Measurements from ENCODE around the gene POPDC3. TPM values are rescaled to one million over a fixed set of nuclear protein-coding genes. Genes with fewer than 3 reads are reported as not detected.
A peak's percentile ranks its signal among the peaks of the same experiment; 100 is the strongest.
"Not testable (repeated sequence)": the region's sequence is repeated elsewhere in the genome, so short reads cannot be mapped to it uniquely, and the experiment has no call there.

Gene POPDC3
- total RNA-seq, 1 donor from 2014 or later: 50.1 TPM

GRCh38 chr6:105202486-105202885, 22.7 kb upstream of the POPDC3 start:
- ATAC-seq (ENCODE audit: poor library complexity): no peak
- DNase-seq: no peak
- intact Hi-C loops (cut with DNase I): no loop called here

DNA sequence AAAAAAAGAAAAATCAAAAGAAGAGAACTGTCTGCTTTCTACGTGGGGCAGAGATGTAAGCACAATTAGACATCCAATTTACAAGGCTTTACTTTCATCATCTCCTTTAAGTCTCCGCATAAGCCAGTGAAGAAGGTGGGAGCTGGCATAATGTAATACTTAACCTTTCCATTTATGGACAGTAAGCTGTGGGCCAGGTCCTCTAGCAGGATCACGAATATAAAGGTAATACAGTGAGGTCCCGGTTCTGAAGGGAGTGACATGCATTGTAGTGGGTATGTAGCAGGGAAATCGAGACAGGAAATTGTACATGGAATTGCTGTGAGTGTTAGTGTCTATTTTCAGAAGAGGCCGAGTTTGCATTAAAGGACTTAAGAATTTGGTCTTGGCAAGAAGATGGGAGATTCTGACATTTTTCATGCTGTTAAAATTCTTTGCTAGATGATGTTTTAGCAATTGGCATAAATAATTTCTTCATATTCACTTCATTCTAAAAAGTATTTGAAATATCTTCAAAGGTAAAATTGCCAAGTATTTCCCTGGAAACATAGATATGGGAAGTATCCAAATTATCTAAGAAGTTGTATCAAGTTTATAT, 20.4 kb upstream of the POPDC3 start:
- intact Hi-C loops (cut with DNase I): no loop called here
- DNase-seq: no peak
- peak; percentile 46 for ATAC-seq (ENCODE audit: poor library complexity)

- intact Hi-C loops (cut with DNase I): no loop called here
- DNase-seq (peak; percentile 81), ATAC-seq (ENCODE audit: poor library complexity) (peak; percentile 96)
Measured at GRCh38 chr6:105199711-105200110, 19.9 kb upstream of the POPDC3 start.

- no peak for ATAC-seq (ENCODE audit: poor library complexity)
- DNase-seq: no peak
- intact Hi-C loops (cut with DNase I): no loop called here
Measured at GRCh38 chr6:105196076-105196475, 16.3 kb upstream of the POPDC3 start.

DNA sequence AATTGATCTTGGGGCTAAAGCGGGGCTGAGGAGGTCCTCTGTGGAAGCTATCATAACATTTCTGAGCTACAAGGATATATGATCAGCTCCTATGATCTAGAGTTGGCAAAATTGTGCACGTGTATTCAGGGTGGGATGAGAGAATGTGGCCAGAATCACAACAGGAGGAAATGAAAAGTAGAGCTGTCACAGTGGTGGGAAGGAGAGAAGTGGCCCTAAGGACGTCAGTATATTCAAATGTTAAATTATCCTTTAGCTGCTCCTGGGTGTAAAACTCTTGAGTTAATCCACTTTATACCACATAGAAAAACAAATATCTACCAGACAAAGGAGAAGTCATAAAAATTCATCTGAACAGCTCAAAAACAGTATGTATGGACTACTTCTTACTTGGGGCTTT, 14.8 kb upstream of the POPDC3 start:
- DNase-seq: no peak
- intact Hi-C loops (cut with DNase I): no loop called here
- ATAC-seq (ENCODE audit: poor library complexity): no peak

DNA sequence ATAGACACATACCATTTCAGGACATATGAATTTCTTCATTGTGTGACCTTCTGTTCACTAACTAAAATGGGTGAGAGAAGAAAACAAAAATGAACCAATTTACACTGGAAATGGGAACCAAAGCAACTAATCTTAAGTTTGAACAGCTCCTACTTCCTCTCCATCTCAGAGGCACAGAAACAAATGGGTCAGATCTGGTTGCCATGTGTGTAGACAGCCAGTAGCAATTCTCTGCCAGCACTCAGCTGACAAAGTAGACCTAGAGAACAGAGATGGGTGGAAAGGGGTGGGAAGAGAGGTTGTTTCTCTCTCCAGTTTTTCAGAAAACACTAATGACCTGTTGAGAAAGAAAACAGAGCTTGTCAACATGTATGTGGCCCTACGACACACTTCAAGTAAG, 14.3 kb upstream of the POPDC3 start:
- DNase-seq (no peak), ATAC-seq (ENCODE audit: poor library complexity) (no peak)
- intact Hi-C loops (cut with DNase I): no loop called here

DNA sequence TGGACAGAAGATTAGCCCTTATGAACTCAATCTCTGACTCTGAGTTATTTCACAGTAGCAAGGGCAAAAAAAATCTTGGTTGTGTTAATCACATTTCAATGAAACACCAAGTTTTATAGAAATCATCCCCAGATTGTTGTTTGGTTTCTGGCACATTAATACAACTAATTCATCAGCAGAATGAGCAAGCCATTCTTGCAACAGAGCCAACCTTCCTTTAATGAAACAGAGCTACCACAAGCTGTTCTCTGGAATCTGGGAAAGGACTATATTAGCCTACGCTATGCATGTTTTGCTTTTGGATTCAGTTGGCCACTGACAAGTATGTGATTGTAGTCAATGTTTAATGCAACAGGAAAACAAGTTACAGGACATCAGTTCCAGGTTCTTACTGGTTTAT, 13.8 kb upstream of the POPDC3 start:
- DNase-seq: no peak
- intact Hi-C loops (cut with DNase I): no loop called here
- no peak for ATAC-seq (ENCODE audit: poor library complexity)

GRCh38 chr6:105192707-105193465, 13.1 kb upstream of the POPDC3 start:
- DNase-seq: no peak
- intact Hi-C loops (cut with DNase I): no loop called here
- no peak for ATAC-seq (ENCODE audit: poor library complexity)

GRCh38 chr6:105191351-105191750, 11.5 kb upstream of the POPDC3 start:
- ATAC-seq (ENCODE audit: poor library complexity) (no peak), DNase-seq (no peak)
- intact Hi-C loops (cut with DNase I): no loop called here

DNA sequence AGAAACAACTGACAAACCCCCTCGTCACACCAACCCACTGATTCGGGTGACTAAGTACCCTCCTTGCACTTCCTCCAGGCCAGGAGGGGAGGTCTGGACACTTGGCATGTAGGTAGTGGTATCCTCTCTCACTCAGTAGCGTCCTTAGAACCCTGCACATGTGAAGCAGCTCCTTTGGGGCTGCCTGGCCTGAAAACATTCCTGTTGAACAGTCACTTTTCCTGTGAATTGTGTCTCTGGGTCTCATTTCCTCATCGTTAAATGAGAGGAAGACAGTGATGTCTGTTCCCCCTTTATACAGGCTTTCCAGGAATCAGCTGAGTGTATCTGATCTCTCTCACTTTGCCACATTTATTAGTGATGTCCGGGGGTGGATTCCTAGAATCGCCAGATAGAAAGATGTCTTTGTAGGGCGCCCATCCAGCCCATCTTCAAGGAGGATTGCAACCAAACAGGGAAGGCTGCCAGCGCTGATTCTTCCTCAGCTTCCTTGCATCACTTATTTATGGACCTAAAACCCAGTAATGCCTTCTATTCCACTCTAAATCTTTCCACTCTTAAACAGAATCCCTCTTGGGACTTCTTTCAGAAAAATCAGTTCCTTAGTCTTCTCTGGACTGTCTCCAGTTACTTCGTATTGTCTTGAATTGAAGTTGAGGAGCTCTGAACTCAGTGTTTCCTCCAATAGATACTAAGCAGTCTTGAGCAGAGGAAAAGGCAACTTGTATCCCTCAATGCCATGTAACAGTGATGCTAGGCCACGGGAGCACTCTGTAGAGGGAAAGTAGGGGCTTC, 9.4 kb upstream of the POPDC3 start:
- ATAC-seq (ENCODE audit: poor library complexity): no peak
- intact Hi-C loops (cut with DNase I): no loop called here
- no peak for DNase-seq

DNA sequence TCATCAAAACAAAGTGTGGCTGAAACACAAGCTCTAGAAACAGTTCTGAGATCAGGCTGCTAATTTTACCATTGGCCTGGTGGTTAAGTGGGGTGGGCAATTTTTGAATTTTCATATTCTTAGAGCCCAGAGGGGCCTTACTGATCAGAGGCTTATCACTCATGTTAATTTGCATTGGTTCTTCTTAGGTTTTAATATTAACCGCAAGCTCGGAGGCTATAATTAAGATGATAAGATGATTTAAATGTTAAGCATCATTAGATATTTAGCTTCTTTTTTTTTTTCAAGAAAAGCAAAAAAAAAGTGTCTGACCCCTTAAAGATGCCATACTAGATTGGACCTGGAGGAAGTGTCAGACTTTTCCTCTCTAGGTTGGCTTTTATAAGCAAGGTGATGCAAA, 8.4 kb upstream of the POPDC3 start:
- intact Hi-C loops (cut with DNase I): no loop called here
- ATAC-seq (ENCODE audit: poor library complexity): no peak
- DNase-seq: no peak

GRCh38 chr6:105186576-105186975, 6.8 kb upstream of the POPDC3 start:
- DNase-seq (no peak), ATAC-seq (ENCODE audit: poor library complexity) (no peak)
- intact Hi-C loops (cut with DNase I): no loop called here

GRCh38 chr6:105184921-105185320, 5.1 kb upstream of the POPDC3 start:
- intact Hi-C loops (cut with DNase I): no loop called here
- DNase-seq (no peak), ATAC-seq (ENCODE audit: poor library complexity) (no peak)

- DNase-seq (no peak), ATAC-seq (ENCODE audit: poor library complexity) (no peak)
- intact Hi-C loops (cut with DNase I): no loop called here
Measured at GRCh38 chr6:105181981-105182515, 2.2 kb upstream of the POPDC3 start.

DNA sequence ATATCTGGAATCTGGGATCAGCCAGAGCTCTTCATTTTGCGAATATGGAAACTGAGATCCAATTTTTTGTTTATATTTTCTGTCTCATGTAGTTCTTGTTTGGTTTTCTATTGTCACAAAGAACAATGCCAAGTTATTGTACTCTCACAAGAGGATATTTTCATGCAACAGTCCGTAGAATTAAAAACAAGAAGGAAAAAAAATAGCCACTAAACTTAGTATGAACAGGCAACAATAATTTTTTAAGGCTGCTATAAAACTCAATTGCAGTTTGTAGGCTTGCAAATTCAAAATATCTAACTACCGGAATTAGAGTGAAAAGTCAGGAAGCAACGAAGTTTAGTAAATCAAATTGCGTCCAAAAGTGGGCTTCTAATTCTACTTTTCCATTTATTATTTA, 1.2 kb downstream of the POPDC3 start:
- intact Hi-C loops (cut with DNase I): no loop called here
- no peak for DNase-seq
- ATAC-seq (ENCODE audit: poor library complexity): no peak

DNA sequence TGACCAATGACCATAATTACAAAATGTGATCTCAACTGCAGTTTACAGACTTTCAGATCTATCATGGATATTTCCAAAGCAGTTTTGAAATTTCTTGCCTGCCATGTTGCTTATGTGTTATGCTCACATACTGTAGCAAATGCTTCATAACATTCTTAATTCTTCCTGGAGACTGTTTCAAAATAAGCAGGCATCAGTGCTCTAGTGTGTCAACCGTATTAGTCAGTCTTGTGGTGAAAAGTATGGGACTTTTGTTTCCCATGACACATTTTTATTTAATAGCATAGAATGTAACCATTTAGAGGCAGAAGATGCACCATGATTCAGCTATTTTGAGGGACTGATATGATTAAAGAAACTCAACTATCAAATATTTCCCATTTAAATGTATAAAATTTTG, 1.7 kb downstream of the POPDC3 start:
- ATAC-seq (ENCODE audit: poor library complexity) (no peak), DNase-seq (no peak)
- intact Hi-C loops (cut with DNase I): no loop called here

DNA sequence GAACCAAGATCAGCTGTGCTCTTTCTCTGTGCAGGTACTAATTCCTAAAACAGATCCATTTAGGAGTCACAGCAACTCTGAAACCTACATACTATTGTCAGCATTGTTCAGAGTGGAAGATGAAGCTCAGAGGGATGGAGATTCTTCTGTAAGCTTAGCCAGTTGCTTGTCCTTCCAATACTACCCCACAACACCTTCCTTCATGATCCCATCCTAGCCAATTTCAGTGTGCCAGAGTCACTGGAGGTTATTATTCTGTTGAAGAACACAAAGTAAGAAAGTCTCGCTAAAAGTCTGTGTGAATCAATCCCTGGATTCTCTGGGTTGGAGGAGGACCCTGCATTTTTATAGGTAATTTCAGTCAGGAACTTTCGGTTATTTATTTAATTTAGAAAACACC, 2.3 kb downstream of the POPDC3 start:
- no peak for DNase-seq
- intact Hi-C loops (cut with DNase I): no loop called here
- ATAC-seq (ENCODE audit: poor library complexity): no peak

- ATAC-seq (ENCODE audit: poor library complexity): no peak
- intact Hi-C loops (cut with DNase I): no loop called here
- DNase-seq: no peak
Measured at GRCh38 chr6:105174512-105174911, 5.3 kb downstream of the POPDC3 start.

- ATAC-seq (ENCODE audit: poor library complexity); DNase-seq; intact Hi-C loops (cut with DNase I): not testable (repeated sequence)
Measured at GRCh38 chr6:105172515-105172914, 7.3 kb downstream of the POPDC3 start.

DNA sequence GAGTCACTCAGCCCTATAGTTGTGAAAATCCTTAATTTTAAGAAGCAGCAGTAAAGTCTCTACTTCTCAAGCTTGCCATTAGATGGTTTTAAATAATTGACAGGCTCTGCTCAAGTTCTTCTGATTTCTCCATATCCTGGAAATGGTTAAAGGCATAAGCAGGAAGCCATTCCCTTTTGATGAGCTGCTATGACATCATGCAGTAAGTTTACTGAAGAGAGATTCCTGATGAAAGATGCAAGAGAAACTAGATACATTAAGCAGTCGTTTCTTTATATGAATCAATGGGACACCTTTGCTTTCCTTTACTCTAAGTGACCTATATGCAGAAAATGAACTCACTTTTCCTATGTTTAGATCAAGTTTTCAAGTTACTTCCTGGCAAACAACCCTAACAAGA, 9.8 kb downstream of the POPDC3 start:
- DNase-seq: no peak
- intact Hi-C loops (cut with DNase I): no loop called here
- ATAC-seq (ENCODE audit: poor library complexity): no peak

All from Right ventricle myocardium superior (tissue), 1 donor.